Activated naive CD8-positive, alpha-beta T cell treated with anti-CD3 and anti-CD28 coated beads, Interleukin-2, amount 10 ng/mL, durations not matched to agents 7 days and 5 days (primary cell): ENCODE measurements around the gene EPB41L4B. TPM values are rescaled to one million over a fixed set of nuclear protein-coding genes. Genes with fewer than 3 reads are reported as not detected.
"Not testable (repeated sequence)": the region's sequence is repeated elsewhere in the genome, so short reads cannot be mapped to it uniquely, and the experiment has no call there.

ENCODE experiments used
- ATAC-seq: fragments of 150-1000 bp; cut with Tn5 transposase; one replicate; pipeline ENCODE4 v1.10.0; 2021; ENCODE audit warnings: low read depth, moderate library complexity
- POLR2A ChIA-PET: fragments of 350-600 bp; sonication (Branson Sonifier 250); formaldehyde crosslinking; loops from one replicate; lab custom pipeline; 2021; ENCODE audit warnings: antibody characterized with exemption; lab: Charles Lee
- DNase-seq: peaks from one replicate; pipeline ENCODE4 v3.0.0; 2021
- H3K27ac Mint-ChIP-seq: one replicate; pipeline ENCODE4 v1.8.0; 2022; ENCODE audit warnings: mild to moderate bottlenecking, mixed read lengths
- H3K27me3 Mint-ChIP-seq: one replicate; pipeline ENCODE4 v1.8.0; 2022; ENCODE audit warnings: mild to moderate bottlenecking, moderate library complexity, mixed read lengths
- H3K36me3 Mint-ChIP-seq: one replicate; pipeline ENCODE4 v1.8.0; 2021; ENCODE audit warnings: mild to moderate bottlenecking, mixed read lengths
- H3K4me1 Mint-ChIP-seq: one replicate; pipeline ENCODE4 v1.8.0; 2021; ENCODE audit warnings: mixed read lengths
- H3K4me3 Mint-ChIP-seq: one replicate; pipeline ENCODE4 v1.8.0; 2022; ENCODE audit warnings: mild to moderate bottlenecking, moderate library complexity, mixed read lengths
- H3K9me3 Mint-ChIP-seq: one replicate; pipeline ENCODE4 v1.8.0; 2021; ENCODE audit warnings: mixed read lengths
- total RNA-seq, 2 experiments: library from RNA; stranded (reverse); gene quantifications; one replicate each; pipeline ENCODE4 v1.2.3, GENCODE V29; 2021

EPB41L4B gene
- total RNA-seq = not detected

- Mint-ChIP-seq H3K4me3 (peak within 1 kb of the TSS; percentile 77), H3K4me1 (peaks cover 6% of the 10 kb centered on the region), H3K27me3 (peaks cover 48% of the 10 kb centered on the region), H3K9me3 (no peaks in the 10 kb centered on the region), H3K27ac (no peak within 1 kb of the TSS), H3K36me3 (no peaks in the 10 kb centered on the region)
- POLR2A ChIA-PET = no interaction called here
- ATAC-seq (peak; percentile 98), DNase-seq (peak; percentile 95)
Observed at GRCh38 chr9:109320742-109321448, at the start of gene EPB41L4B. Gene EPB41L4B (minus strand): TSS chr9:109321059. CDS start chr9:109320446, 613 bp downstream.

GRCh38 chr9:109369285-109369684, 48.4 kb upstream of the EPB41L4B start:
- ATAC-seq = no peak
- Mint-ChIP-seq H3K4me1 (no peaks in the 10 kb centered on the region), H3K27ac (no peak overlapping the region), H3K27me3 (peaks cover 2% of the 10 kb centered on the region), H3K4me3 (no peak overlapping the region), H3K9me3 (peaks cover 2% of the 10 kb centered on the region), H3K36me3 (no peaks in the 10 kb centered on the region)
- POLR2A ChIA-PET = no interaction called here
- DNase-seq = no peak

GRCh38 chr9:109360771-109361170, 39.9 kb upstream of the EPB41L4B start:
- ATAC-seq = no peak
- POLR2A ChIA-PET = no interaction called here
- Mint-ChIP-seq H3K36me3 (no peaks in the 10 kb centered on the region), H3K27ac (no peak overlapping the region), H3K27me3 (peaks cover 2% of the 10 kb centered on the region), H3K9me3 (peaks cover 2% of the 10 kb centered on the region), H3K4me3 (no peak overlapping the region), H3K4me1 (no peaks in the 10 kb centered on the region)
- DNase-seq = no peak

GRCh38 chr9:109358968-109359603, 38.2 kb upstream of the EPB41L4B start:
- H3K4me3 Mint-ChIP-seq, H3K27ac Mint-ChIP-seq, H3K36me3 Mint-ChIP-seq, ATAC-seq, H3K4me1 Mint-ChIP-seq, H3K9me3 Mint-ChIP-seq, H3K27me3 Mint-ChIP-seq, POLR2A ChIA-PET, DNase-seq: not testable (repeated sequence)

GRCh38 chr9:109355564-109356297, 34.9 kb upstream of the EPB41L4B start:
- Mint-ChIP-seq H3K36me3 (no peaks in the 10 kb centered on the region), H3K4me1 (no peaks in the 10 kb centered on the region), H3K4me3 (no peak overlapping the region), H3K27ac (no peak overlapping the region), H3K9me3 (peaks cover 2% of the 10 kb centered on the region), H3K27me3 (peaks cover 11% of the 10 kb centered on the region)
- DNase-seq = no peak
- POLR2A ChIA-PET = no interaction called here
- ATAC-seq = no peak

- Mint-ChIP-seq H3K27ac (no peak overlapping the region), H3K4me1 (no peaks in the 10 kb centered on the region), H3K36me3 (no peaks in the 10 kb centered on the region), H3K4me3 (no peak overlapping the region), H3K9me3 (peaks cover 2% of the 10 kb centered on the region), H3K27me3 (peaks cover 9% of the 10 kb centered on the region)
- POLR2A ChIA-PET = no interaction called here
- no peak for DNase-seq
- ATAC-seq = no peak
Observed at GRCh38 chr9:109354190-109354589, 33.3 kb upstream of the EPB41L4B start.

- H3K27ac Mint-ChIP-seq = no peak overlapping the region
- POLR2A ChIA-PET = no interaction called here
- DNase-seq = no peak
Observed at GRCh38 chr9:109351032-109351431, 30.2 kb upstream of the EPB41L4B start.

GRCh38 chr9:109349421-109349846, 28.6 kb upstream of the EPB41L4B start:
- ATAC-seq (no peak), DNase-seq (no peak)
- no peak overlapping the region for H3K27ac Mint-ChIP-seq
- POLR2A ChIA-PET = no interaction called here
- H3K9me3 Mint-ChIP-seq = no peaks in the 10 kb centered on the region
- no peak overlapping the region for H3K4me3 Mint-ChIP-seq
- peaks cover 9% of the 10 kb centered on the region for H3K27me3 Mint-ChIP-seq
- no peaks in the 10 kb centered on the region for H3K36me3 Mint-ChIP-seq
- H3K4me1 Mint-ChIP-seq = no peaks in the 10 kb centered on the region

More at GRCh38 chr9:109351032-109351431, 30.2 kb upstream of the EPB41L4B start:
- Mint-ChIP-seq H3K27me3 (peaks cover 9% of the 10 kb centered on the region), H3K36me3 (no peaks in the 10 kb centered on the region), H3K9me3 (no peaks in the 10 kb centered on the region), H3K4me3 (no peak overlapping the region), H3K4me1 (no peaks in the 10 kb centered on the region)
- ATAC-seq = no peak

- H3K27me3 Mint-ChIP-seq = peaks cover 6% of the 10 kb centered on the region
- no peak overlapping the region for H3K27ac Mint-ChIP-seq
- DNase-seq = no peak
- H3K4me3 Mint-ChIP-seq = no peak overlapping the region
- no peaks in the 10 kb centered on the region for H3K36me3 Mint-ChIP-seq
- H3K4me1 Mint-ChIP-seq = no peaks in the 10 kb centered on the region
- POLR2A ChIA-PET = no interaction called here
- no peaks in the 10 kb centered on the region for H3K9me3 Mint-ChIP-seq
- no peak for ATAC-seq
Observed at GRCh38 chr9:109346904-109347303, 26.0 kb upstream of the EPB41L4B start.

- no peaks in the 10 kb centered on the region for H3K27me3 Mint-ChIP-seq
- ATAC-seq (no peak), DNase-seq (no peak)
- no peaks in the 10 kb centered on the region for H3K9me3 Mint-ChIP-seq
- no peaks in the 10 kb centered on the region for H3K4me1 Mint-ChIP-seq
- POLR2A ChIA-PET = no interaction called here
- H3K36me3 Mint-ChIP-seq = no peaks in the 10 kb centered on the region
- no peak overlapping the region for H3K4me3 Mint-ChIP-seq
- no peak overlapping the region for H3K27ac Mint-ChIP-seq
Observed at GRCh38 chr9:109344866-109345265, 24.0 kb upstream of the EPB41L4B start.

GRCh38 chr9:109342878-109343277, 22.0 kb upstream of the EPB41L4B start:
- DNase-seq = no peak
- ATAC-seq = no peak
- H3K27me3 Mint-ChIP-seq = no peaks in the 10 kb centered on the region
- no peak overlapping the region for H3K4me3 Mint-ChIP-seq
- H3K27ac Mint-ChIP-seq = no peak overlapping the region
- no peaks in the 10 kb centered on the region for H3K9me3 Mint-ChIP-seq
- POLR2A ChIA-PET = no interaction called here
- no peaks in the 10 kb centered on the region for H3K36me3 Mint-ChIP-seq
- no peaks in the 10 kb centered on the region for H3K4me1 Mint-ChIP-seq

GRCh38 chr9:109341561-109341960, 20.7 kb upstream of the EPB41L4B start:
- H3K27ac Mint-ChIP-seq = no peak overlapping the region
- POLR2A ChIA-PET = no interaction called here
- H3K27me3 Mint-ChIP-seq = peaks cover 4% of the 10 kb centered on the region
- no peak for ATAC-seq
- H3K9me3 Mint-ChIP-seq = no peaks in the 10 kb centered on the region
- no peaks in the 10 kb centered on the region for H3K4me1 Mint-ChIP-seq
- H3K36me3 Mint-ChIP-seq = no peaks in the 10 kb centered on the region
- no peak for DNase-seq
- H3K4me3 Mint-ChIP-seq = no peak overlapping the region

GRCh38 chr9:109340979-109341378, 20.1 kb upstream of the EPB41L4B start:
- ATAC-seq, H3K27ac Mint-ChIP-seq, H3K9me3 Mint-ChIP-seq, DNase-seq, H3K4me3 Mint-ChIP-seq, H3K4me1 Mint-ChIP-seq, H3K36me3 Mint-ChIP-seq, H3K27me3 Mint-ChIP-seq, POLR2A ChIA-PET: not testable (repeated sequence)
